GM10266 (cell line): Measurements from ENCODE around the gene TMEM17.
"Not testable (repeated sequence)": the region's sequence is repeated elsewhere in the genome, so short reads cannot be mapped to it uniquely, and the experiment has no call there.

Source experiments
- DNase-seq: peaks from one replicate; pipeline ENCODE4 v3.0.0; 2012; ENCODE audit errors: extremely low spot score
- TF ChIP-seq, protein P1 (sequence below): IDR thresholded peaks from 2 replicates; pipeline ENCODE4 v1.5.1; 2012; ENCODE audit warnings: mild to moderate bottlenecking, low read depth; ENCODE audit not compliant: control insufficient read depth, insufficient read depth; ENCODE audit errors: missing control alignments

TMEM17 gene

DNA sequence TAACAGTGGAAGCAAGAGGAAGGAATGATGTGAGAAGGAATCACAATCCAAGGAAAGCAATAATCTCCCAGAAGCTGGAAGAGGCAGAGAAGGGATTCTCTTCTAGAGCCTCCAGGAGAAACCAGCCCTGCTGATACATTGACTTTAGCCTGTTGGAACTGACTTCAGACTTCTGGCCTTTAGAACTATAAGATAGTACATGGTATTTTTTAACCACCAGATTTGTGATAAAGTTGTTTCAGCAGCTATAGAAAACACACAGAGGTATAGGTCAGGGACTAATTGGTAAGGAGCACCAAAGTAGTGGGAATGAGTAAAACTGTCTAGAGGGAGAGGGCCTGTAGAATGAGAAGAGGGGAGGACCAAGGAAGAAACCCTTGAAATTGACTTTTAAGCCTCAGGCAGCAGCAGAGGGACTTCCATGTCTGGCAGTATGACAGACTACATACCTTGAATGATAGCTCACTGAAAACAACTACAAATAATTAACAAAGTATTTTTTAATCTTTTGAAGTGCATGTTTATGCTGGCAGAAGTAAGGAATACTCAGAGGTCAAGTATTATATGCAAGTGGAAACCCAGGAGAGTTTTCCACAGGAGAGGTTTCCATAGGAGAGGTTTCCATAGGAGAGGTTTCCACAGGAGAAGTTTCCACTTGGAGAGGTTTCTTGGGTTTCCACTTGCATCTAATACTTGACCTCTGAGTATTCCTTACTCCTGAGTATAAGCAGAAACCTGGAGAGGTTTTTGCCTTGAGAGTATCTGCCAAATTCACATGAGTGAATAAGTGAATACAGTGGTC is 33.8 kb upstream of the TMEM17 start:
- TF ChIP-seq, protein P1, sequence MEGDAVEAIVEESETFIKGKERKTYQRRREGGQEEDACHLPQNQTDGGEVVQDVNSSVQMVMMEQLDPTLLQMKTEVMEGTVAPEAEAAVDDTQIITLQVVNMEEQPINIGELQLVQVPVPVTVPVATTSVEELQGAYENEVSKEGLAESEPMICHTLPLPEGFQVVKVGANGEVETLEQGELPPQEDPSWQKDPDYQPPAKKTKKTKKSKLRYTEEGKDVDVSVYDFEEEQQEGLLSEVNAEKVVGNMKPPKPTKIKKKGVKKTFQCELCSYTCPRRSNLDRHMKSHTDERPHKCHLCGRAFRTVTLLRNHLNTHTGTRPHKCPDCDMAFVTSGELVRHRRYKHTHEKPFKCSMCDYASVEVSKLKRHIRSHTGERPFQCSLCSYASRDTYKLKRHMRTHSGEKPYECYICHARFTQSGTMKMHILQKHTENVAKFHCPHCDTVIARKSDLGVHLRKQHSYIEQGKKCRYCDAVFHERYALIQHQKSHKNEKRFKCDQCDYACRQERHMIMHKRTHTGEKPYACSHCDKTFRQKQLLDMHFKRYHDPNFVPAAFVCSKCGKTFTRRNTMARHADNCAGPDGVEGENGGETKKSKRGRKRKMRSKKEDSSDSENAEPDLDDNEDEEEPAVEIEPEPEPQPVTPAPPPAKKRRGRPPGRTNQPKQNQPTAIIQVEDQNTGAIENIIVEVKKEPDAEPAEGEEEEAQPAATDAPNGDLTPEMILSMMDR, result no peak
- DNase-seq, result no peak

DNA sequence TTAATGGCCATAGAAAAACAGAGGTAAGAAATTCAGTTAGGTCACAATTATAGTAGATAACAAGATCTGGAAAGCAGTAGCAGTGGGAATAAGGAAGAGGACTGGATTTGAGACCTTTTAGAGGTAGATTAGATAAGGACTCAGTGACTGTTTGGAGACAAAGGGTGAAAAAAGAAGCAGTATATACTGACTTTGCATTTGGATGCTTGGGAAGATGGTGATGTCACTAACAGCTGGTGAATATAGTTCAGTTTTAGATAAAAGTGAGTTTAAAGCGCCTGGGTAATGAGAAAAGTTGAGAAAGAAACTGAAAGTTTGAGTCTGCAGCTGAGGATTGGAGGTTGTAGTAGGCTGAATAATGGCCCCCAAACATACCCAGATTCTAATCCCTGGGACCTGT is 32.8 kb upstream of the TMEM17 start:
- no peak for DNase-seq
- TF ChIP-seq, protein P1, result no peak

DNA sequence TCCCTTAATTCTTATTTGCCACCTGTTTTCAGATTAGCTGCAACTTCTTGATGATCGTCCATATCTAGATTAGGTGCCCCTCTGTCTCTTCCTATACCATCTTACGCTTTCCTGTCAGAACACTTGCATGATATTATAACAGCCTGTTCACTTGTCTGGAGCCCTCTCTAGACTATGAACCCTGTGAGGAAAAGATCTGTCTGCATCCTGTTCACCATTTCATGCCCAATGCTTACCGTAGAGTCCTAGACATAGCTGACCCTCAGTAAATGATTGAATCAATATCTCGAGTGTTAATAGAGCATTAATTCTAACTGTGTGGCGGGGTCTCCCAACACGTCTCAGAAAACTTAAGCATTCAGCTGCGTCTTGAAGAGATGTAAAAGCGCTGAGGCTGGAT is 31.8 kb upstream of the TMEM17 start:
- DNase-seq, result no peak
- TF ChIP-seq, protein P1, result no peak

DNA sequence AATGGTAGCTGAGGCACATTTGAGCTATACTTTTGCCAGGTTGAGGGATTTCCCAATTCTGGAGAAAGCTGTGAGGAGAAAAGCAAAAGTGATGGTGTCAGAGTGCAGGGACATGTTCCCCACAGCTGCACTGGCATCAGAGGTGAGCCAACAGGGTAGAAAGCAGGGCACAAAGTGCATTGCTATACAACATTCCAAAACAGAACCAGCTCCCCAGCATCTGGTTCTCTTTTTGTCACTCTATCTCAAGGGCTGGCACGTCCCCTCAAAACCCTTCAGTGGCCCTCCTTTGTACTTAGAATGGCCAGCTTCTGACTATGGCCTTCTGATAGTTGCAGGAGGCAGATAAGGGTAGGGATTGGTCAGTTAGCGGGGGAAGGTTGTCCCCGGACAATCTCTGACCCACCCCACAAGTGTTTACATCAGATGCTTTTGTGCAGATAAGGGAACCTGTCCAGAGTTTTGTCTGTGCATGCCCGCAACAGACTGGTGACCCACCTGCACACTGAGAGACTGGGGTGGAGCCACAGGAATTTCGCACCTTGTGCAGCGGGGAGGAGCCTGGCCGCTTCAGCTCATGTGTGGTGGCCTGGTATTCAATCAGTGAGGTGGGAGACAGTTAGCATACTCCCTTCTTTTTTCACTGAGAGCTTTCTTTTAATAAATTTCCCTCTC is 31.0 kb upstream of the TMEM17 start:
- DNase-seq, result no peak
- TF ChIP-seq, protein P1, result no peak

DNA sequence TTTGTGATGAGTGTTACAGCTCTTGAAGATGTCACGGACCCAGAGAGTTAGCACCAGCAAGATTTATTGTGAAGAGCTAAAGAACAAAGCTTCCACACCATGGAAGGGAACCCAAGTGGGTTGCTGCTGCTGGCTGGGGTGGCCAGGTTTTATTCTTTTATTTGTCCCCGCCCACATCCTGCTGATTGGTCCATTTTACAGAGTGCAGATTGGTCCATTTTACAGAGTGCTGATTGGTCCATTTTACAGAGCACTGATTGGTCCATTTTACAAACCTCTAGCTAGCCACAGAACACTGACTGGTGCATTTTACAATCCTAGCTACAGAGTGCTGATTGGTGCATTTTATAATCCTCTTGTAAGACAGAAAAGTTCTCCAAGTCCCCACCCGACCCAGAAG is 29.5 kb upstream of the TMEM17 start:
- not testable (repeated sequence) for DNase-seq

DNA sequence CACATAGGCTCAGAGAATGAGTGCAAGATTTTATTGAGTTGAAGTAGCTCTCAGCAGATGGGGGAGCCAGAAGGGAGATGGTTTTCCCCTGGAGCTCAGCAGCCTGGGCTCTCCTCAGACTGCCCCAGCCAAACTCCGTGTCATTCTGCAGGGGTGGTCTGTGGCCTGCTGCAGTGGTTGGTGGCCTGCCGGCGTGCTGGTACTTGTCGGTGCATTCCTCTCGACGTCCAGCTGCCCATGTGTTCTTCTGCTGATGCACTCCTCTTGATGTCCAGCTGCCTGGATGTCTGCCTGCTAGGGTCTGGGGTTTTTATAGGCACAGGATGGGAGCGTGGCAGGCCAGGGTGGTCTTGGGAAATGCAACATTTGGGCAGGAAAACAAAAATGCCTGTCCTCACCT is 25.6 kb upstream of the TMEM17 start:
- no peak for DNase-seq
- TF ChIP-seq, protein P1, result no peak

DNA sequence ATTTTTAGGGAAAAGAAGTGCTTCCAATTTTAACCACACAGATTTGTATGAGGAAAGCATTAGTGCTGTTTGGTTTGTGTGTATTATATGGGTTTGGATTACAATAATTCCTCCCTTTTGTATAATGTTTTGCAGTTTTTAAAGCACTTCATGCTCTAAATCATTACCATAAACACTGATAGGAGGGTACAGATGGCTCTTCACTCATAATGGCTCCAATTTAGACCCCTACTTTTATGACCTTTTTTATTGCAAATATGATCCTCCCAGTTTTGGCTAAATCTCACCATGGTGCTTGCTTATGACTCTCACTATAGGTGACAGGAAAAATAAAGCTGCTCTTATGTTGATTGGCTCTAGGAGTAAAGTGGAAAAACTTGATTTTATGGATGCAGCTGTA is 23.8 kb upstream of the TMEM17 start:
- TF ChIP-seq, protein P1, result no peak
- DNase-seq, result no peak
